ENCODE data around the gene CEBPE. TPM values are rescaled to one million over a fixed set of nuclear protein-coding genes. Genes with fewer than 3 reads are reported as not detected.

CEBPE gene
- total RNA-seq, 1 donor from 2014 or later = not detected

- Mint-ChIP-seq H3K27ac (ENCODE audit: unreplicated experiment) (no peak overlapping the region), H3K4me3 (ENCODE audit: unreplicated experiment) (no peak overlapping the region), H3K4me1 (ENCODE audit: low read depth) (peaks cover 9% of the 10 kb centered on the region), H3K36me3 (ENCODE audit: low read depth) (no peaks in the 10 kb centered on the region), H3K27me3 (ENCODE audit: low read depth) (peaks cover 5% of the 10 kb centered on the region), H3K9me3 (ENCODE audit: low read depth) (no peaks in the 10 kb centered on the region)
- TF ChIP-seq CTCF (IDR thresholded peaks at IDR 0.05) = no peak
- DNase-seq (ENCODE audit: low spot score) = no peak
Observed at GRCh38 chr14:23137813-23138535, 18.9 kb upstream of the CEBPE start.

- no peak for TF ChIP-seq CTCF (IDR thresholded peaks at IDR 0.05)
- Mint-ChIP-seq H3K27ac (ENCODE audit: unreplicated experiment) (no peak overlapping the region), H3K4me3 (ENCODE audit: unreplicated experiment) (no peak overlapping the region), H3K9me3 (ENCODE audit: low read depth) (no peaks in the 10 kb centered on the region), H3K27me3 (ENCODE audit: low read depth) (peaks cover 5% of the 10 kb centered on the region), H3K4me1 (ENCODE audit: low read depth) (peaks cover 7% of the 10 kb centered on the region), H3K36me3 (ENCODE audit: low read depth) (no peaks in the 10 kb centered on the region)
- DNase-seq (ENCODE audit: low spot score) = no peak
Observed at GRCh38 chr14:23137192-23137812, 18.2 kb upstream of the CEBPE start.

GRCh38 chr14:23136566-23137133 lies 17.6 kb upstream of the CEBPE start:
- H3K4me3 Mint-ChIP-seq (ENCODE audit: unreplicated experiment) = no peak overlapping the region
- H3K27ac Mint-ChIP-seq (ENCODE audit: unreplicated experiment) = no peak overlapping the region
- TF ChIP-seq CTCF (IDR thresholded peaks at IDR 0.05) = no peak
- no peaks in the 10 kb centered on the region for H3K9me3 Mint-ChIP-seq (ENCODE audit: low read depth)
- H3K27me3 Mint-ChIP-seq (ENCODE audit: low read depth) = peaks cover 5% of the 10 kb centered on the region
- H3K36me3 Mint-ChIP-seq (ENCODE audit: low read depth) = no peaks in the 10 kb centered on the region
- no peak for DNase-seq (ENCODE audit: low spot score)
- H3K4me1 Mint-ChIP-seq (ENCODE audit: low read depth) = peaks cover under 1% of the 10 kb centered on the region

GRCh38 chr14:23132970-23133369 lies 13.9 kb upstream of the CEBPE start:
- no peak for DNase-seq (ENCODE audit: low spot score)
- no peak overlapping the region for H3K4me3 Mint-ChIP-seq (ENCODE audit: unreplicated experiment)
- no peak overlapping the region for H3K27ac Mint-ChIP-seq (ENCODE audit: unreplicated experiment)
- peaks cover 25% of the 10 kb centered on the region for H3K27me3 Mint-ChIP-seq (ENCODE audit: low read depth)
- H3K36me3 Mint-ChIP-seq (ENCODE audit: low read depth) = no peaks in the 10 kb centered on the region
- no peaks in the 10 kb centered on the region for H3K9me3 Mint-ChIP-seq (ENCODE audit: low read depth)
- TF ChIP-seq CTCF (IDR thresholded peaks at IDR 0.05) = no peak
- no peaks in the 10 kb centered on the region for H3K4me1 Mint-ChIP-seq (ENCODE audit: low read depth)

- H3K27ac Mint-ChIP-seq (ENCODE audit: unreplicated experiment) = no peak overlapping the region
- no peak for DNase-seq (ENCODE audit: low spot score)
- TF ChIP-seq CTCF (IDR thresholded peaks at IDR 0.05) = no peak
- H3K4me3 Mint-ChIP-seq (ENCODE audit: unreplicated experiment) = no peak overlapping the region
- H3K4me1 Mint-ChIP-seq (ENCODE audit: low read depth) = no peaks in the 10 kb centered on the region
- no peaks in the 10 kb centered on the region for H3K36me3 Mint-ChIP-seq (ENCODE audit: low read depth)
- H3K9me3 Mint-ChIP-seq (ENCODE audit: low read depth) = no peaks in the 10 kb centered on the region
- H3K27me3 Mint-ChIP-seq (ENCODE audit: low read depth) = peaks cover 25% of the 10 kb centered on the region
Observed at GRCh38 chr14:23131482-23131881, 12.4 kb upstream of the CEBPE start.
